Measurements from ENCODE around the gene CCDC24.

The CCDC24 gene

DNA sequence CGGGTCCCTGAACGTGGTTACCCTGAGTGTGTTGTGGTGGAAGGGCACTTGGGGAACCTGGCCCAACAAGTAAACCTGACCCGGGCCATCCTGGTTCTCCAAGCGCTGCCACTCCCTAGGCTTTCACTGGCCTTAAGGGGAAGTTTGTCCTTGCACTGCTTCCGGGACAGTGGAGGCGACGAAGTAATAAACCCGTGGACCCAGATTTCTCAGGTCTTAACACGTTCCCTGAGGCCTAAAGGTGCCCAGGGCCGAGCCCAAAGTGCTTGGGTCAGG lies 261 bp upstream of the CCDC24 start:
- TF ChIP-seq, protein P1, sequence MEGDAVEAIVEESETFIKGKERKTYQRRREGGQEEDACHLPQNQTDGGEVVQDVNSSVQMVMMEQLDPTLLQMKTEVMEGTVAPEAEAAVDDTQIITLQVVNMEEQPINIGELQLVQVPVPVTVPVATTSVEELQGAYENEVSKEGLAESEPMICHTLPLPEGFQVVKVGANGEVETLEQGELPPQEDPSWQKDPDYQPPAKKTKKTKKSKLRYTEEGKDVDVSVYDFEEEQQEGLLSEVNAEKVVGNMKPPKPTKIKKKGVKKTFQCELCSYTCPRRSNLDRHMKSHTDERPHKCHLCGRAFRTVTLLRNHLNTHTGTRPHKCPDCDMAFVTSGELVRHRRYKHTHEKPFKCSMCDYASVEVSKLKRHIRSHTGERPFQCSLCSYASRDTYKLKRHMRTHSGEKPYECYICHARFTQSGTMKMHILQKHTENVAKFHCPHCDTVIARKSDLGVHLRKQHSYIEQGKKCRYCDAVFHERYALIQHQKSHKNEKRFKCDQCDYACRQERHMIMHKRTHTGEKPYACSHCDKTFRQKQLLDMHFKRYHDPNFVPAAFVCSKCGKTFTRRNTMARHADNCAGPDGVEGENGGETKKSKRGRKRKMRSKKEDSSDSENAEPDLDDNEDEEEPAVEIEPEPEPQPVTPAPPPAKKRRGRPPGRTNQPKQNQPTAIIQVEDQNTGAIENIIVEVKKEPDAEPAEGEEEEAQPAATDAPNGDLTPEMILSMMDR (IDR thresholded peaks at IDR 0.05; ENCODE audit: low read depth, low read length), result no peak
- H3K4me3 ChIP-seq (ENCODE audit: low read depth, low read length), result peak overlapping the region; percentile 63
- in situ Hi-C loops (cut with HindIII; ENCODE audit: low sequenced_read_pairs), result no loop called here
- DNase-seq (ENCODE audit: low read depth, low spot score), result no peak

DNA sequence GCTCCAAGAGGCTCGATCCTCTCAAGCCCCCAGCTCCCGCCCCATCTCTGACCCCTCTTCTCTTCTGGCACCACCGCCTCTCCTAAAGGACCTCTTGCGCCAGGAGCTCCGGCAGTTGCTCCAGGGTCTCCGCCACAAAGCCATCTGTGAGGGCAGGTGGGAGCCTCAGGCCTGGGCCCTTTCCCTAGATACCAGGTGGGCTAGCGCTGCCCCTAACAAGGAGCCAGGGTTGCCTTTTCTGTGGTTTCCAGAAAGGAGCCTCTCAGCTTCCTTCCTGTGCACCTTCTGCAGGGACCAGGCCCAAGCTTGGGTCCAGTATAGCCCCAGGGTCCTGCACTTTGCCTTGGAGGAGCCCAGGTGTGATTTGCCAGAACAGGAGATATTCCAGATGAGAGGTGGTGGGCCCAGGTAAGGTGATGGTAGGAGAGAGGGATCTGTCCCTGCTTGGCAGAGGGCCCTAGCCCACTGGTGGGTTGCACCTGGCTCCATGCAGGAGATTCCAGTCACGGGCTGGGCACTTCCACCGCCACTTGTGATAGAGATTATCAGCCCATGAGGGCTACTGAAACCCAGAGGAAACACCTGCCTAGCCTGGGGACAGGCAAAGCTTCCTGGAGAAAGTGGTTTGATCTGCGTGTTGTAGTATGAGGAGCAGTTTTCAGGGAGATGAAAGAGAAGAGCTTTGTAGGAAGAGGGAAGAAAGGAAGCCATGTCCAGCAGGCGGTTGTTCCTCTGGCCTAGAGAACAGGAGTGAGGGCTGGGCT lies 1.0 kb downstream of the CCDC24 start:
- TF ChIP-seq, protein P1 (IDR thresholded peaks at IDR 0.05; ENCODE audit: low read depth, low read length), result no peak
- peak overlapping the region; percentile 63 for H3K4me3 ChIP-seq (ENCODE audit: low read depth, low read length)
- in situ Hi-C loops (cut with HindIII; ENCODE audit: low sequenced_read_pairs), result no loop called here
- no peak for DNase-seq (ENCODE audit: low read depth, low spot score)

DNA sequence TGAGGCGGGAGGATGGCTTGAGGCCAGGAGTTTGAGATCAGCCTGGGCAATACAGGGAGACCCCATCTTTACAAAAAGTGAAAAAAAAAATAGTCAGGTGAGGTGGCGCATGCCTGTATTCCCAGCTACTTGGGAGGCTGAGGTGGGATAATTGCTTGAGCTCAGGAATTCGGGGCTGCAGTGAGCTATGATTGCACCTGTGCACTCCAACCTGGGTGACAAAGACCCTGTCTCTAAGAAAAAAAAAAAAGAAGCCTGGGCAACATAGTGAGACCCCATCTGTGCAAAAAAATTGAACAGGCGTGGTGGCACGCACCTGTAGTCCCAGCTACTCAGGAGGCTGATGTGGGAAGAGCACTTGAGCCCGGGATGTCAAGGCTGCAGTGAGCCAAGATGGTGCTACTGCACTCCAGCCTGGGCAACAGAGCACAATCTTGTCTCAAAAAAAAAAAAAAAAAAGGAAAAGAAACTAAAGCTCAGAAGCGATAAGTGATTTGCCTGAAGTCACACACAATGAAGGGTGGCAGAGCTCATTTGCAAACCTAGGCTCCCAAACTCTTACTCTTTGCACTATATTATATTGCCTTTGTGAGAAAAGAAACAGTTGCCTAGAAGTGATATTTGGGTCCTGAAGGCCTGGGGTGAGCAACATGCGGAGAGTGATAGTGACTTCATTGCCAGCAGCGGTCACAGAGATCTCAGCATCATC lies 2.0 kb downstream of the CCDC24 start:
- no peak for DNase-seq (ENCODE audit: low read depth, low spot score)
- TF ChIP-seq, protein P1 (IDR thresholded peaks at IDR 0.05; ENCODE audit: low read depth, low read length), result no peak
- in situ Hi-C loops (cut with HindIII; ENCODE audit: low sequenced_read_pairs), result no loop called here
- no peak overlapping the region for H3K4me3 ChIP-seq (ENCODE audit: low read depth, low read length)

DNA sequence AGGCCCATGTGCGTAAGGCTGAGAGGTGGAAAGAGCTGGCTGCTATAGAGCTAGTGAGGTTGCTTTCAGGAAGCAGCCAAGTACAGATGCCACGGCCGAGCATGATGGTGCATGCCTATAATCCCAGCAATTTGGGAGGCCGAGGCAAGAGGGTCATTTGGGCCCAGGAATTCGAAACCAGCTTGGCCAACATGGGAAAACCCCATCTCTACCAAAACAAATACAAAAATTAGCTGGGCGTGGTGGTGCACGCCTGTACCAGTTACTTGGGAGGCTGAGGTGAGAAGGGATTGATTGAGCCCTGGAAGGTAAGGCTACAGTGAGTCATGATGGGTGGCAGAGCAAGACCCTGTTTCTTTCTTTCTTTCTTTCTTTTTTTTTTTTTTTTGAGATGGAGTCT lies 2.7 kb downstream of the CCDC24 start:
- TF ChIP-seq, protein P1 (IDR thresholded peaks at IDR 0.05; ENCODE audit: low read depth, low read length), result no peak
- no peak for DNase-seq (ENCODE audit: low read depth, low spot score)
- in situ Hi-C loops (cut with HindIII; ENCODE audit: low sequenced_read_pairs), result no loop called here
- H3K4me3 ChIP-seq (ENCODE audit: low read depth, low read length), result no peak overlapping the region

DNA sequence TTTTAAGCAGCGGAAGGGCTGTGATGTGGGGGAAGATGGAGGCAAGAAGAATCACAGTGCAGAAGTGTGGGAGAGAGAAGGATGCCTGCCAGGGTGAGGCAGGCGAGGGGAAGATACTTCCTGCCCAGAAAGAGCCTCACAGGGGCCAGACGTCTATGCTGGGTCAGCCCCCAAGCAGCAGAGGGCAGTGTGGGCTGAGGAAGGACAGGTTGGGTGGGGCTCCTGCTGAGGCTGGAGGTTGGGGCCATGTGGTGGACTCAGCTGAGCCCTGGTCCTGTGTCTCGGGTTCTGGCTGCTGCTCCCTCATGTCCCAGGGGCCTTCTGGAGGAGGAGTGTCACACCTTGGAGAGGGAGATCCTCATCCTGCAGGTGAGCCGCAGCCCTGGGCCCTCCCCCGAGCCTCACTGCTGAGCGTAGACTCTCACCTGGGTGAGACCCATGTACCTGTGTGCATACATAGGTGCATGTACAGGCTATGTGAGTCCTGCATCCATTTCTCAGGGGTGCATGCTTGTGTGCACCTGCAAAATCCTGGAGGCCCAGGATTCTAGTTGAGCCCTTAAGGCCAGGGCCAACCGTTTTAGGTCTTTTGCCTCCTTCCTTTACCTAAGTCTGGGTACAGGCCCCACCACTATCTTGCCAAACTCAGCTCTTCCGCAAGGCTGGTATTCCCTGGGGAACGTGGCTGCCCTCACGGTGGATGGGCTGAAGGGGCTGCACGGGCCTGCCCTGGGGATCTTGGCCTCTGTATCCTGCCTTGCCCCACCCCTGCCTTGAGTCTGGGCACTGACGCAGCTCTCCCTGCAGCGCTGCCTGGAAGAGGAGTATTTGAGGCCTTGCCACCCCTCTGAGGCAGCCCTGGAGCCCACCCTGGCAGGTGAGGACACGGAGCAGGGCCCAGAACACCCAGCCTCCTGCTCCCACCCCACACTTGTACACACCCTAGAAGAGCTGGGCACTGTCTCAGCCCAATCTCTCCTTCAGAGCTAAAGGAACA lies 3.7 kb downstream of the CCDC24 start:
- DNase-seq (ENCODE audit: low read depth, low spot score), result no peak
- in situ Hi-C loops (cut with HindIII; ENCODE audit: low sequenced_read_pairs), result no loop called here
- TF ChIP-seq, protein P1 (IDR thresholded peaks at IDR 0.05; ENCODE audit: low read depth, low read length), result peak; percentile 33

DNA sequence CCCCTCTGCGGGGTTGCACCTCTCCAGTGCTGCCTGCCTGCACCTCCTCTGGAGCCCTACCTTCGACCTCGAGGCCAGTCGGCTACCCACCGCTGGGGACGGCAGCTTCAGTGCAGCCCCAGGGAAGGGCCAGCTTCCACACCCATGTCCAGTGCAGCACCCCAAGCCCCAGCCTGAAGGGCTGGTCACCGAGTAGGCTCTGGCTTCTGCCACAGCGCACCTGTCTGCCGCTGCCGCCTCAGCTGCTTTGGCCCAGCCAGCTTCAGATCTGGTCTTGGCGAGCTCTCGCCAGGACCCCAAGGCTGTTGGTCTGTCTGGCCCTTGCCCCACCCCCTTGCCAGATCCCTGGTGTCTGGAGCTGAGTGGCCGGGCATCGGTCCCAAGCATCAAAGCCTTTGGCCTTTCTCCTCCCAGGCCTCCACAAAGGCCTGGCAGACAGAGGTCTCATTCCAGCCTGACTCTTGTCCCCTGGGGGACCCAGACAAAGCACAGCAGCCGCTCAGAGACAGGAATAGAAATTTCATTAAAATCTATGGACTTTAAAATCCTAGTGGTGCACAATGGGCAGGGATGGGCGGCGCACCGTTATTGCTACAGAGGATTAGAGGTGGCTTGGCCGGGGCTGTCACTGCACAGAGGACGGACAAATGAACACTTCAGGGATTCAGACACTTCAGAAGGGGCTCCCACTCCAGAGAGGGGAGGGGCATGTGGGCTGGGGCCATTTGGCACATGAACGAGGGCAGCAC lies 4.8 kb downstream of the CCDC24 start:
- TF ChIP-seq, protein P1 (IDR thresholded peaks at IDR 0.05; ENCODE audit: low read depth, low read length), result no peak
- H3K4me3 ChIP-seq (ENCODE audit: low read depth, low read length), result no peak overlapping the region
- in situ Hi-C loops (cut with HindIII; ENCODE audit: low sequenced_read_pairs), result no loop called here
- no peak for DNase-seq (ENCODE audit: low read depth, low spot score)

More for the DNA sequence above, 3.7 kb downstream of the CCDC24 start:
- H3K4me3 ChIP-seq (ENCODE audit: low read depth, low read length), result no peak overlapping the region
